Measurements from ENCODE around the gene SKAP1.

DNA sequence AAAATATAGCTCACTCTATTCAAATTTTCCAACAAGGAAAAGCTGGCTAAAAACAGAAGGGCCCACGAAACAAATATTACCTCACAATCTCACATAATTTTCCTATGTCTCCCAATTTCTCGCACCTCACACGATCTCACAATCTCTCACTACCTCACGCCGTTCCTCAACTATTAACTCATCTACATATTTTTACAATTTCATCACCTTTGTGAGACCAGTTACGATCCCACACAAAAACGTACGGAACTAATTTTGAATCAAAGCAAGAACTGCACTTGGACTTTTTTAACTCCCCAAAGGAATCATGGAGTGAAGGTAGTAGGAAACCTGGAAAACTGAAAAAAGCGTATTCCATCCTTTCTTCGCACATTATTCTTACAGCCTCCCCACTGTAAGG, 329.9 kb downstream of the SKAP1 start:
- TF ChIP-seq POLR2A (IDR thresholded peaks at IDR 0.05), result no peak
- TF ChIP-seq, protein P1, sequence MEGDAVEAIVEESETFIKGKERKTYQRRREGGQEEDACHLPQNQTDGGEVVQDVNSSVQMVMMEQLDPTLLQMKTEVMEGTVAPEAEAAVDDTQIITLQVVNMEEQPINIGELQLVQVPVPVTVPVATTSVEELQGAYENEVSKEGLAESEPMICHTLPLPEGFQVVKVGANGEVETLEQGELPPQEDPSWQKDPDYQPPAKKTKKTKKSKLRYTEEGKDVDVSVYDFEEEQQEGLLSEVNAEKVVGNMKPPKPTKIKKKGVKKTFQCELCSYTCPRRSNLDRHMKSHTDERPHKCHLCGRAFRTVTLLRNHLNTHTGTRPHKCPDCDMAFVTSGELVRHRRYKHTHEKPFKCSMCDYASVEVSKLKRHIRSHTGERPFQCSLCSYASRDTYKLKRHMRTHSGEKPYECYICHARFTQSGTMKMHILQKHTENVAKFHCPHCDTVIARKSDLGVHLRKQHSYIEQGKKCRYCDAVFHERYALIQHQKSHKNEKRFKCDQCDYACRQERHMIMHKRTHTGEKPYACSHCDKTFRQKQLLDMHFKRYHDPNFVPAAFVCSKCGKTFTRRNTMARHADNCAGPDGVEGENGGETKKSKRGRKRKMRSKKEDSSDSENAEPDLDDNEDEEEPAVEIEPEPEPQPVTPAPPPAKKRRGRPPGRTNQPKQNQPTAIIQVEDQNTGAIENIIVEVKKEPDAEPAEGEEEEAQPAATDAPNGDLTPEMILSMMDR (IDR thresholded peaks at IDR 0.05 in 4 of 5, conservative IDR thresholded peaks at IDR 0.05 in 1 of 5), result no peak

Data from gastrocnemius medialis (tissue), 4 donors.